Calu3 (cell line): Measurements from ENCODE around the gene ZNF470. TPM values are rescaled to one million over a fixed set of nuclear protein-coding genes. Genes with fewer than 3 reads are reported as not detected.

Source experiments
- BruUV-seq: library from RNA; stranded (reverse); fragments of 400-500 nt; replicated peaks from 2 replicates; lab custom pipeline; 2021; lab: Mats Ljungman, UMichigan
- CTCF ChIA-PET: fragments of 300-600 bp; sonication (Branson Sonifier 250); formaldehyde crosslinking; loops from one replicate; lab custom pipeline; 2022; ENCODE audit warnings: antibody characterized with exemption; lab: Charles Lee
- DNase-seq: peaks from one replicate; pipeline ENCODE4 v3.0.0; 2022
- H3K27ac Mint-ChIP-seq: one replicate; pipeline ENCODE4 v1.8.0; 2022; ENCODE audit warnings: mixed read lengths; ENCODE audit not compliant: unreplicated experiment
- H3K27me3 Mint-ChIP-seq: one replicate; pipeline ENCODE4 v1.8.0; 2022; ENCODE audit warnings: mixed read lengths; ENCODE audit not compliant: unreplicated experiment
- H3K36me3 Mint-ChIP-seq: one replicate; pipeline ENCODE4 v1.8.0; 2022; ENCODE audit warnings: mild to moderate bottlenecking, moderate library complexity, mixed read lengths; ENCODE audit not compliant: insufficient read depth, unreplicated experiment
- H3K4me1 Mint-ChIP-seq: one replicate; pipeline ENCODE4 v1.8.0; 2022; ENCODE audit warnings: mild to moderate bottlenecking, low read depth, mixed read lengths; ENCODE audit not compliant: unreplicated experiment
- H3K4me3 Mint-ChIP-seq: one replicate; pipeline ENCODE4 v1.8.0; 2022; ENCODE audit warnings: mild to moderate bottlenecking, low read depth, moderate library complexity, mixed read lengths; ENCODE audit not compliant: unreplicated experiment
- H3K9me3 Mint-ChIP-seq: one replicate; pipeline ENCODE4 v1.8.0; 2022; ENCODE audit warnings: low read depth, mixed read lengths; ENCODE audit not compliant: unreplicated experiment
- intact Hi-C: fragments of 100-400 bp; cut with micrococcal nuclease; formaldehyde crosslinking; loops from one replicate; pipeline ENCODE4 v1.10.0; 2022; ENCODE audit not compliant: unreplicated experiment
- total RNA-seq: library from RNA; stranded (reverse); gene quantifications from 2 replicates; pipeline ENCODE4 v1.2.3, GENCODE V29; 2022
- TF ChIP-seq, protein P1 (sequence below): fragments of 200-600 bp; IDR thresholded peaks from one replicate; pipeline ENCODE4 v1.8.0; 2022; ENCODE audit warnings: antibody characterized with exemption; ENCODE audit not compliant: unreplicated experiment

The ZNF470 gene
- total RNA-seq, 1 experiment from 2014 or later: 0.68 TPM

DNA sequence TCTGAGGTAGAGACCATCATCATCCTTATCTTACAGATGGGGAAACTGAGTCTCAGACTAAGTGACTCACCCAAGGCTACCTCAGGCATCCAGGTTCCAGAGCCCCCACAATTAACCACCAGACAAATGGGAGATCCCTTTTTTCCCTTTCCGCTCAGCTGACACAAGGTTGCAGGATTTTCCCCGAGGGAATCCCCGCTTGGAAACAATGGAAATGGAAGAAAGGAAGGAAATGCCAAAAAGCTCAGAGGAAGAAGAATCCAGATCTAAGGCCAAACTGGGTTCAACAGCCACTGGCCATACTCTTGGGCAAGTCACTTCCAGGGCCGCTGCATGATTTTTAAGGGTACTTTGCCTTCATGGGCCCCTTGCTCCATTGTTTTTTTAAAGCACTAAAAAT lies 29.4 kb downstream of the ZNF470 start:
- TF ChIP-seq, protein P1, sequence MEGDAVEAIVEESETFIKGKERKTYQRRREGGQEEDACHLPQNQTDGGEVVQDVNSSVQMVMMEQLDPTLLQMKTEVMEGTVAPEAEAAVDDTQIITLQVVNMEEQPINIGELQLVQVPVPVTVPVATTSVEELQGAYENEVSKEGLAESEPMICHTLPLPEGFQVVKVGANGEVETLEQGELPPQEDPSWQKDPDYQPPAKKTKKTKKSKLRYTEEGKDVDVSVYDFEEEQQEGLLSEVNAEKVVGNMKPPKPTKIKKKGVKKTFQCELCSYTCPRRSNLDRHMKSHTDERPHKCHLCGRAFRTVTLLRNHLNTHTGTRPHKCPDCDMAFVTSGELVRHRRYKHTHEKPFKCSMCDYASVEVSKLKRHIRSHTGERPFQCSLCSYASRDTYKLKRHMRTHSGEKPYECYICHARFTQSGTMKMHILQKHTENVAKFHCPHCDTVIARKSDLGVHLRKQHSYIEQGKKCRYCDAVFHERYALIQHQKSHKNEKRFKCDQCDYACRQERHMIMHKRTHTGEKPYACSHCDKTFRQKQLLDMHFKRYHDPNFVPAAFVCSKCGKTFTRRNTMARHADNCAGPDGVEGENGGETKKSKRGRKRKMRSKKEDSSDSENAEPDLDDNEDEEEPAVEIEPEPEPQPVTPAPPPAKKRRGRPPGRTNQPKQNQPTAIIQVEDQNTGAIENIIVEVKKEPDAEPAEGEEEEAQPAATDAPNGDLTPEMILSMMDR: no peak
- no TSS peak for BruUV-seq
- Mint-ChIP-seq H3K4me1 (no peaks in the 10 kb centered on the region), H3K36me3 (peaks cover 16% of the 10 kb centered on the region), H3K27me3 (no peaks in the 10 kb centered on the region), H3K27ac (no peak overlapping the region), H3K9me3 (peaks cover 42% of the 10 kb centered on the region), H3K4me3 (no peak overlapping the region)
- no peak for DNase-seq
- intact Hi-C loops: no loop called here
- CTCF ChIA-PET: interaction anchor here (0.5 kb wide), 1 partner anchor 1590 kb away, joined by 8 read pairs; no protein-coding TSS in a partner anchor

DNA sequence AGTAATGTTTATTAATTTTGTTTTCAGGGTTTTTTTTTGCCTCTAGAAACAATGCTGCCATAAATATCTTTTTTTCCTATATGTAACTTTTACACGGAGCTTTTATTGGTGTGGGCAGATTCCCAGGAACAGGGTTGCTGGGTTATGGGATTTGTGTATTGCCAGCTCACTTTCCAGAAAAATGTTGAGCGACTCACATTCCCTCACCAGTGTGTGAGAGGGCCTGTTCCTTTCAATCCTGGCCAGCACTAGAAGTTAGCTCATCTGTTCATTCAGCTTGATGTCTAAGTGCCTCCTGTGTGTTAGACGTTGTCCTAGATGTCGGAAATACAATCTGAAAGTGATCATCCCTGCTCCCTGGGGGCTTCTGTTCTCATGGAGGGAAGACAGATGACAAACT lies 30.4 kb downstream of the ZNF470 start:
- no peak for DNase-seq
- TF ChIP-seq, protein P1: no peak
- intact Hi-C loops: no loop called here
- no peaks in the 10 kb centered on the region for H3K27me3 Mint-ChIP-seq
- H3K9me3 Mint-ChIP-seq: peaks cover 35% of the 10 kb centered on the region
- H3K27ac Mint-ChIP-seq: no peak overlapping the region
- H3K4me1 Mint-ChIP-seq: no peaks in the 10 kb centered on the region
- H3K36me3 Mint-ChIP-seq: peaks cover 16% of the 10 kb centered on the region
- BruUV-seq: no TSS peak
- CTCF ChIA-PET: interaction anchor here (0.7 kb wide), 1 partner anchor 1782 kb away, joined by 3 read pairs; no protein-coding TSS in a partner anchor
- no peak overlapping the region for H3K4me3 Mint-ChIP-seq

DNA sequence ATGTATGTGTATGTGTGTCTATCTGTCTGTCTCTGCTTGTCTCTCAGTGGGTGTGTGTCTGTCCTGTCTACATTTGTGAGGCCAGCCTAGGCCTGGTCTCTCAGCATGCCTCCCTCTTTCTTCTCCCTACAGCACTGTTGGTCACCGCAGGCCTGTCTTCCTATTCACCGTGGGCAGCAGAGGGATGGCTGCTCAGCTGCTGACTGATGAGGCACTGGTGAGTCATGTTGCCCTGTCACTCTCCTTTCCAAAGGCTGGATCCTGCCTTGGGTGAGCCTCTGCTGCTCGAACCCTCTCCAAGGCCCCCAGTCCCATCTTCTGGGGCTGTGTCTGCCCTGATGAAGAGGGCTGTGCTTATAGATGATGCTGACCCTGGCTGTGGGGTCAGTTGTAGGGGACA lies 34.1 kb downstream of the ZNF470 start:
- no TSS peak for BruUV-seq
- Mint-ChIP-seq H3K27me3 (no peaks in the 10 kb centered on the region), H3K36me3 (no peaks in the 10 kb centered on the region), H3K27ac (no peak overlapping the region), H3K4me1 (no peaks in the 10 kb centered on the region), H3K4me3 (no peak overlapping the region), H3K9me3 (peaks cover 33% of the 10 kb centered on the region)
- CTCF ChIA-PET: no interaction called here
- no peak for DNase-seq
- TF ChIP-seq, protein P1: no peak
- intact Hi-C loops: no loop called here

DNA sequence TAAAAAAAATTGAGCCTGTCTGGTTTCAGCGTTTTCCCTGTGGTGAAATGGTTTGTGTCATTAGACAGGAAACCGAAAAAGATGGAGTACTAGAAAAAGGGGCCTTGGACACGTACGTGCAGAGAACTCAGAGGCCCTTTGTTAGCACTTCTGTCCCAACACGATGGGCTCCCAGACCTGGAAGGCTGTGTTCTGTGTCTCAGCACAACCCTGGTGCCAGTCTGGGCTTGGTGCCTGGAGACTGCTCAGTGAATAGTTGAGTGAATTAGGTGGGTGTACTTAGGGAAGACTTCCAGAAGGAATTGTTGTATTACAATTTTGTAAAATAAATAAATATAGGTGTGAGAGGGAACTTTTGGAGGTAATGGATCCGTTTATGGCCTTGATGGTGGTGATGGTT lies 36.6 kb downstream of the ZNF470 start:
- BruUV-seq: no TSS peak
- Mint-ChIP-seq H3K4me1 (no peaks in the 10 kb centered on the region), H3K36me3 (no peaks in the 10 kb centered on the region), H3K4me3 (no peak overlapping the region), H3K27me3 (no peaks in the 10 kb centered on the region), H3K9me3 (peaks cover 35% of the 10 kb centered on the region), H3K27ac (no peak overlapping the region)
- TF ChIP-seq, protein P1: no peak
- DNase-seq: no peak
- CTCF ChIA-PET: no interaction called here
- intact Hi-C loops: no loop called here
